ENCODE measurements around the gene MTOR.

DNA sequence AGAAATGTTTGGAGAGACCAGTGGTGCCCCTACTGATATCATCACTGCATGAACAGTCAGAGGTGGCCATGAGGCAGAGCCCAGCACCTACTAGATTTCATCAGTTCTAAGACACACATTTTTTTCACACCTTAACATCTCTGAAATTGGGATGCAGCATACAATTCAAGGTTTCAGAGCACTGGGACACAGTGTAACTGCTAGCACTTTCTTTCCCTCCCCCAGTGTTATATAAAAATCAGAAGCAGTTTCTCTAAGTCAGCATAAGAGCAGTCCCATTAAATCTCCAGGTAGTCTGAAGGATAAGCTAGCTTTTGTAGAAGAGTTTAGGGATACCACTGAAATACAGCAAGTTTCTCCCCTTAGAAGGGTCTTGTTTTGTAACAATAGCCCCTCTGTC, 83.2 kb downstream of the MTOR start:
- TF ChIP-seq, protein P1, sequence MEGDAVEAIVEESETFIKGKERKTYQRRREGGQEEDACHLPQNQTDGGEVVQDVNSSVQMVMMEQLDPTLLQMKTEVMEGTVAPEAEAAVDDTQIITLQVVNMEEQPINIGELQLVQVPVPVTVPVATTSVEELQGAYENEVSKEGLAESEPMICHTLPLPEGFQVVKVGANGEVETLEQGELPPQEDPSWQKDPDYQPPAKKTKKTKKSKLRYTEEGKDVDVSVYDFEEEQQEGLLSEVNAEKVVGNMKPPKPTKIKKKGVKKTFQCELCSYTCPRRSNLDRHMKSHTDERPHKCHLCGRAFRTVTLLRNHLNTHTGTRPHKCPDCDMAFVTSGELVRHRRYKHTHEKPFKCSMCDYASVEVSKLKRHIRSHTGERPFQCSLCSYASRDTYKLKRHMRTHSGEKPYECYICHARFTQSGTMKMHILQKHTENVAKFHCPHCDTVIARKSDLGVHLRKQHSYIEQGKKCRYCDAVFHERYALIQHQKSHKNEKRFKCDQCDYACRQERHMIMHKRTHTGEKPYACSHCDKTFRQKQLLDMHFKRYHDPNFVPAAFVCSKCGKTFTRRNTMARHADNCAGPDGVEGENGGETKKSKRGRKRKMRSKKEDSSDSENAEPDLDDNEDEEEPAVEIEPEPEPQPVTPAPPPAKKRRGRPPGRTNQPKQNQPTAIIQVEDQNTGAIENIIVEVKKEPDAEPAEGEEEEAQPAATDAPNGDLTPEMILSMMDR (IDR thresholded peaks at IDR 0.05) = no peak
- no peak for TF ChIP-seq POLR2A (IDR thresholded peaks at IDR 0.05)
